ENCODE data around the gene FBXW2.
"Not testable (repeated sequence)": the region's sequence is repeated elsewhere in the genome, so short reads cannot be mapped to it uniquely, and the experiment has no call there.

FBXW2 gene

GRCh38 chr9:120792898-120793765 lies at the start of gene FBXW2:
FBXW2 (minus strand) TSS chr9:120793416; CDS start chr9:120788258, 5,158 bp downstream.
- peak; percentile 82 to 83 for DNase-seq

GRCh38 chr9:120841930-120842684 lies 48.9 kb upstream of the FBXW2 start:
- no peak for DNase-seq

- DNase-seq = no peak
Observed at GRCh38 chr9:120839146-120839545, 45.9 kb upstream of the FBXW2 start.

- DNase-seq = no peak
Observed at GRCh38 chr9:120837921-120838320, 44.7 kb upstream of the FBXW2 start.

- no peak for DNase-seq
Observed at GRCh38 chr9:120833325-120833724, 40.1 kb upstream of the FBXW2 start.

- DNase-seq = no peak
Observed at GRCh38 chr9:120832807-120833206, 39.6 kb upstream of the FBXW2 start.

- no peak for DNase-seq
Observed at GRCh38 chr9:120830865-120831264, 37.6 kb upstream of the FBXW2 start.

- no peak for DNase-seq
Observed at GRCh38 chr9:120830151-120830550, 36.9 kb upstream of the FBXW2 start.

- no peak for DNase-seq
Observed at GRCh38 chr9:120829650-120830049, 36.4 kb upstream of the FBXW2 start.

GRCh38 chr9:120820095-120820494 lies 26.9 kb upstream of the FBXW2 start:
- no peak for DNase-seq

GRCh38 chr9:120818595-120818994 lies 25.4 kb upstream of the FBXW2 start:
- DNase-seq = no peak

- no peak for DNase-seq
Observed at GRCh38 chr9:120815075-120815474, 21.9 kb upstream of the FBXW2 start.

GRCh38 chr9:120808931-120809330 lies 15.7 kb upstream of the FBXW2 start:
- no peak for DNase-seq

GRCh38 chr9:120807607-120808379 lies 14.6 kb upstream of the FBXW2 start:
- DNase-seq = no peak

- DNase-seq = not testable (repeated sequence)
Observed at GRCh38 chr9:120804784-120805363, 11.7 kb upstream of the FBXW2 start.

- no peak for DNase-seq
Observed at GRCh38 chr9:120801441-120801840, 8.2 kb upstream of the FBXW2 start.

- DNase-seq = no peak
Observed at GRCh38 chr9:120791161-120791560, 2.1 kb downstream of the FBXW2 start.

GRCh38 chr9:120787933-120788332 lies 5.3 kb downstream of the FBXW2 start:
- no peak for DNase-seq

GRCh38 chr9:120783602-120784047 lies 9.6 kb downstream of the FBXW2 start:
- DNase-seq = no peak

- DNase-seq = no peak
Observed at GRCh38 chr9:120781236-120781635, 12.0 kb downstream of the FBXW2 start.

GRCh38 chr9:120780367-120780766 lies 12.8 kb downstream of the FBXW2 start:
- no peak for DNase-seq

- DNase-seq = no peak
Observed at GRCh38 chr9:120779227-120779626, 14.0 kb downstream of the FBXW2 start.

- no peak for DNase-seq
Observed at GRCh38 chr9:120778758-120779157, 14.5 kb downstream of the FBXW2 start.
